ENCODE results near the gene DLEU7.

Gene DLEU7

GRCh38 chr13:50788551-50789210 lies 54.8 kb downstream of the DLEU7 start:
- no peak for DNase-seq

- DNase-seq, result no peak
Observed at GRCh38 chr13:50787316-50788195, 55.9 kb downstream of the DLEU7 start.

- DNase-seq, result peak; percentile 81
Observed at GRCh38 chr13:50783717-50784290, 59.7 kb downstream of the DLEU7 start.

- DNase-seq, result no peak
Observed at GRCh38 chr13:50783066-50783465, 60.4 kb downstream of the DLEU7 start.

GRCh38 chr13:50780201-50781015 lies 63.1 kb downstream of the DLEU7 start:
- DNase-seq, result peak; percentile 42

GRCh38 chr13:50779443-50780200 lies 63.9 kb downstream of the DLEU7 start:
- no peak for DNase-seq

Measured in OCI-M1 (cell line).